ENCODE data around the gene THAP12.

The THAP12 gene

DNA sequence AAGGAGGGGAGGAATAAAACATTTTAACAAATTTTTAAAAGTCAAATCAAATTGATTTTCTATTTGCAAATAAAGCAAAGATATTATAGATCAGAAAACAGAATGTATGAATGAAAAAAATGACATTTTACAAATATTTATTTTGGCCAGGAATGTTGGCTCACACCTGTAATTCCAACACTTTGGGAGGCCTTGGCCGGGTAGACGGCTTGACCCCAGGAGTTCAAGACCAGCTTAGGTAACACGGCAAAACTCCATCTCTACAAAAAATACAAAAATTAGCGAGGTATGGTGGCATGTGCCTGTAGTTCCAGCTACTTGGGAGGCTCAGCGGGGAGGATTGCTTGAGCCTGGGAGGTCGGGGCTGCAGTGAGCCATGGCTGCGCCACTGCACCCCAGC, 18.2 kb downstream of the THAP12 start:
- no peak for FAIRE-seq
- no peak for DNase-seq (ENCODE audit: insufficient read length, low spot score)
- TF ChIP-seq SPI1 (IDR thresholded peaks at IDR 0.05; ENCODE audit: low read depth, low read length) (no peak), POLR2AphosphoS5 (IDR thresholded peaks at IDR 0.05; ENCODE audit: low read depth, low read length) (no peak), POU2F2 (IDR thresholded peaks at IDR 0.05; ENCODE audit: low read depth, low read length) (no peak), POLR2A (IDR thresholded peaks at IDR 0.05; ENCODE audit: low read depth, low read length) (no peak), TAF1 (IDR thresholded peaks at IDR 0.05; ENCODE audit: low read depth, low read length) (no peak)

DNA sequence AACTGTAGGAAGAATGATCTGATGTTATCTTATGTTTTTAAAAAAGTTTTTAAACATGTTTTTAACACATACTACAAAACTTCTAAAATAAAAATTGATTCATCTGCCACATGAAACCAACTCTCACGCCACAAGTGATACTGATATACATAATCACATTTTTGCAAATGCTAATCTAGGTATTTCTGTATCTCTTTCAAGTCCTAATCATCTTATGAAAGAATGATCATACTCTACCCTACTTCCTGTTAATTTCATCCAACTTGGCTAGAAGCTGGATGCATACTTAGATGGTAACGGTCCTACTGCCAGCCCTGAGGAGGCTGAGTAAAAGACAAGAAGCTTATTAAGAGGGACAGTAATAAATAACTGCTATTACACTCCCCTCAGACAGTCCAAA, 19.2 kb downstream of the THAP12 start:
- no peak for TF ChIP-seq PAX5 (IDR thresholded peaks at IDR 0.05; ENCODE audit: insufficient read depth, low read length, severe bottlenecking)
- no peak for TF ChIP-seq TAF1 (IDR thresholded peaks at IDR 0.05; ENCODE audit: low read depth, low read length)
- no peak for TF ChIP-seq POLR2AphosphoS5 (IDR thresholded peaks at IDR 0.05; ENCODE audit: low read depth, low read length)
- no peak for TF ChIP-seq SPI1 (IDR thresholded peaks at IDR 0.05; ENCODE audit: low read depth, low read length)
- no peak for TF ChIP-seq POU2F2 (IDR thresholded peaks at IDR 0.05; ENCODE audit: low read depth, low read length)
- no peak for TF ChIP-seq POLR2A (IDR thresholded peaks at IDR 0.05; ENCODE audit: low read depth, low read length)
- FAIRE-seq (no peak), DNase-seq (ENCODE audit: insufficient read length, low spot score) (no peak)

DNA sequence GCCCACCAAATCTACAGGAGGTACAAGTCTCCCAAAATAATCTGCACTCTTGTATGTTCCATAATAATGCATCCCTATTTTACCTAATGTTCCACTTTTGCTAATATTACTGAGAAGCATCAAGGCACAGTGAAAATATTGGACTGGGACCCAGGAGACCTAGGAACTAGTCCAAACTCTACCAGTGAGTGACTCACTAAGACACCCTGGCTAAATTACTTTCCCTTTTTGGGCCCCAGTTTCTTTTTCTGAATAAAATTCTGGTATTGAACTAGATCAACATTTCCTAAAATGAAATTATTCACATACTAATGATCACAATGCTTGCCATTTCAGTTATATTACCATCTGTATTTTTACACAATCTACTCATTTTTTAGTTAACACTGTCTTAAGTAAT, 19.6 kb downstream of the THAP12 start:
- FAIRE-seq (no peak), DNase-seq (ENCODE audit: insufficient read length, low spot score) (no peak)
- no peak for TF ChIP-seq TAF1 (IDR thresholded peaks at IDR 0.05; ENCODE audit: low read depth, low read length)
- no peak for TF ChIP-seq POLR2A (IDR thresholded peaks at IDR 0.05; ENCODE audit: low read depth, low read length)
- TF ChIP-seq POU2F2 (IDR thresholded peaks at IDR 0.05; ENCODE audit: low read depth, low read length), result no peak
- no peak for TF ChIP-seq PAX5 (IDR thresholded peaks at IDR 0.05; ENCODE audit: insufficient read depth, low read length, severe bottlenecking)
- TF ChIP-seq SPI1 (IDR thresholded peaks at IDR 0.05; ENCODE audit: low read depth, low read length), result no peak
- no peak for TF ChIP-seq POLR2AphosphoS5 (IDR thresholded peaks at IDR 0.05; ENCODE audit: low read depth, low read length)

DNA sequence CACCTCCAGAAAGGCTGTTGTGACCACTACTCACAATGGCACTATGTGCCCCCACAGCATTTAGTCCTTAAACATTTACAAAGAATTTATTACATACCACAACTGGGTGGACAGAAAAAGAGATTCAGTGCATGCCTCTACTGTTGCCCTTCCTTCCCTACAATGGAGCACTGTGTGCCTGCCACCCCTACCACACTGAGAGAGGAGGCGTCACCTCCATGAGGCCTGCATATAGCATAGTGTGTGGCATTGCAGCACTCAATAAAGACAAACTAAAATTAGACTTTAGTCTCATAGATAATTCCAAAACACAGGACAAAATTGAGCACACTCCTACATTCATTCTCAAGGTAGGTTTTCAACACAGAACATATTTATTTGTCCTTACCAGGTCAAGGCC, 25.8 kb downstream of the THAP12 start:
- DNase-seq (ENCODE audit: insufficient read length, low spot score) (no peak), FAIRE-seq (no peak)
- TF ChIP-seq PAX5 (IDR thresholded peaks at IDR 0.05; ENCODE audit: insufficient read depth, low read length, severe bottlenecking), result no peak
- TF ChIP-seq SPI1 (IDR thresholded peaks at IDR 0.05; ENCODE audit: low read depth, low read length), result no peak
- TF ChIP-seq POU2F2 (IDR thresholded peaks at IDR 0.05; ENCODE audit: low read depth, low read length), result no peak
- TF ChIP-seq POLR2A (IDR thresholded peaks at IDR 0.05; ENCODE audit: low read depth, low read length), result no peak
- TF ChIP-seq POLR2AphosphoS5 (IDR thresholded peaks at IDR 0.05; ENCODE audit: low read depth, low read length), result no peak
- TF ChIP-seq TAF1 (IDR thresholded peaks at IDR 0.05; ENCODE audit: low read depth, low read length), result no peak

DNA sequence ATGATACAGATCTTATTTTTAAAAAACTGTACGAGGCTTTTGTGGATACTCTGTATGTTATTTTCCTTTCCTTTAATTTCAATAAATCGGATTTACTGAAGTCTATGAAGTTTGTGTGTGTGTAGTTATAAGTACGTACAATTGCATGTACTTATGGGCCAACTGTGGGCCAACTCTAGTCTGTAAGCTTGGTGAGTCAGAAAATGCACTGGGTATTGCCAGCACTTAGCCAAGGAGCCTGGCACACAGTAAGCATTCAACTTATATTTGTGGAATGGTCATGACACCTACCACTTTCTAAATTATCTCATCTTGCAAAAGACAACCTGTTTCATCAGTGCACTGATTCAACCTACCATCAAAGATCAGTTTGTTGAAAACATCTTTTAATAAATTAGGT, 32.6 kb downstream of the THAP12 start:
- FAIRE-seq, result no peak
- no peak for DNase-seq (ENCODE audit: insufficient read length, low spot score)
- TF ChIP-seq SPI1 (IDR thresholded peaks at IDR 0.05; ENCODE audit: low read depth, low read length) (no peak), PAX5 (IDR thresholded peaks at IDR 0.05; ENCODE audit: insufficient read depth, low read length, severe bottlenecking) (no peak), POU2F2 (IDR thresholded peaks at IDR 0.05; ENCODE audit: low read depth, low read length) (no peak), TAF1 (IDR thresholded peaks at IDR 0.05; ENCODE audit: low read depth, low read length) (no peak), POLR2AphosphoS5 (IDR thresholded peaks at IDR 0.05; ENCODE audit: low read depth, low read length) (no peak)

- TF ChIP-seq POLR2AphosphoS5 (IDR thresholded peaks at IDR 0.05; ENCODE audit: low read depth, low read length) (no peak), PAX5 (IDR thresholded peaks at IDR 0.05; ENCODE audit: insufficient read depth, low read length, severe bottlenecking) (no peak), SPI1 (IDR thresholded peaks at IDR 0.05; ENCODE audit: low read depth, low read length) (no peak), TAF1 (IDR thresholded peaks at IDR 0.05; ENCODE audit: low read depth, low read length) (no peak), POLR2A (IDR thresholded peaks at IDR 0.05; ENCODE audit: low read depth, low read length) (no peak), POU2F2 (IDR thresholded peaks at IDR 0.05; ENCODE audit: low read depth, low read length) (no peak)
- FAIRE-seq (no peak), DNase-seq (ENCODE audit: insufficient read length, low spot score) (no peak)
Observed at GRCh38 chr11:76347466-76347865, 33.5 kb downstream of the THAP12 start.

DNA sequence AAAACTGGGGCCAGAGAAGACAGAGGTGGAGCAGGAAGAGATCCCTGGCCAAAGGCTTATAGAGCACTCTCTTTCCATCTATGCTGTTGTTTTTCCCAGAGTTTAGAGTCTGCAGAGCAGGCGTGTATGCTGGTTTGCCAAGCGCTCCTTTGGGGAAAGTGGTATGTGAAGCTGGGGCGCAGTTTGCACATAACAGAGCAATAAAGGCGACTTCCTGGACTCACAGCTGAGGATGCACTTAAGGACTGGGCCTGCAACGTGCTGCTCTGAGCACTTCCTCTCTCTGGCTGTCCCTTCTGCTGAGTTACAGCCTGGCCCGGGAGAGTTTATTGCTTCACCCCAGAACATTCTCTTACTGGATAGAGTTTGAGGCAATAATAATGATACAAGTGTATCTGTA, 41.7 kb downstream of the THAP12 start:
- no peak for DNase-seq (ENCODE audit: insufficient read length, low spot score)
- no peak for FAIRE-seq
- TF ChIP-seq POLR2A (IDR thresholded peaks at IDR 0.05; ENCODE audit: low read depth, low read length), result no peak
- peak; percentile 74 for TF ChIP-seq SPI1 (IDR thresholded peaks at IDR 0.05; ENCODE audit: low read depth, low read length)
- TF ChIP-seq TAF1 (IDR thresholded peaks at IDR 0.05; ENCODE audit: low read depth, low read length), result no peak

DNA sequence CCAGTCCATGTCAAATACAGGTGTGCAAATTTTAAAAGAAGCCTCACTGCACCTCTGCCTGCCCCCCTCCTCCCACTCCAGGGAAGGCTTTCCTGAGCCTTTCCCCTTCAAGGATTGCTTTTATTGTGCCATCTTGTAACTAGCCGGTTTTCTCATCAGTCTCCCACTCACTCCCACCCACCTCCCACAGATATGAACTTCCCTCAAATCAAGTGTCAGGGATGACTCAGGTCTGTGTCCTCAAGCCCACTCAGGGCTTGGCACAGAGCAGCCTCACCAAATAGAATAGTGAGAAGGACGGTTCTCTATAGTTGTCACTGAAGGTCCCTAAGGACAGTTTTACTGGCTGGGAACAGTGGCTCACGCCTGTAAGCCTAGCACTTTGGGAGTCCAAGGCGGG, 43.0 kb downstream of the THAP12 start:
- no peak for DNase-seq (ENCODE audit: insufficient read length, low spot score)
- no peak for TF ChIP-seq POLR2A (IDR thresholded peaks at IDR 0.05; ENCODE audit: low read depth, low read length)
- TF ChIP-seq PAX5 (IDR thresholded peaks at IDR 0.05; ENCODE audit: insufficient read depth, low read length, severe bottlenecking), result no peak
- TF ChIP-seq POLR2AphosphoS5 (IDR thresholded peaks at IDR 0.05; ENCODE audit: low read depth, low read length), result no peak
- TF ChIP-seq TAF1 (IDR thresholded peaks at IDR 0.05; ENCODE audit: low read depth, low read length), result no peak
- no peak for TF ChIP-seq POU2F2 (IDR thresholded peaks at IDR 0.05; ENCODE audit: low read depth, low read length)
- no peak for TF ChIP-seq SPI1 (IDR thresholded peaks at IDR 0.05; ENCODE audit: low read depth, low read length)
- no peak for FAIRE-seq

DNA sequence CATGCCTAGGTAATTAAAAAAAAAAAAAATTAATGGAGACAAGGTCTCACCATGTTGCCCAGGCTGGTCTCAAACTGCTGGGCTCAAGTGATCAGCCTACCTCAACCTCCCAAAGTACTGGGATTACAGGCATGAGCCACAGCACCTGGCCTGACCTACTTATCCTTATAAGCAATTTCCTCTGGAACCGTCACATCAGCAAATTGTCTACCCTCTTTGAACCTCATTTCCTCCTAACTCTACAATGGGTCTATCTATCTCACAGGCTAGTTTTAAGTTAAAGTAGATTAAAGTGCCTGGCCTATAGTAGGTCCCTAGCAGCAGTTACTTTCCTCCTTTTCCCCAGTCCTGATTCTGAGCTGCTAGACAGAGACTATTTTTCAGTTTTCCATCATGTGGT, 43.5 kb downstream of the THAP12 start:
- TF ChIP-seq SPI1 (IDR thresholded peaks at IDR 0.05; ENCODE audit: low read depth, low read length) (no peak), POU2F2 (IDR thresholded peaks at IDR 0.05; ENCODE audit: low read depth, low read length) (no peak), PAX5 (IDR thresholded peaks at IDR 0.05; ENCODE audit: insufficient read depth, low read length, severe bottlenecking) (no peak), TAF1 (IDR thresholded peaks at IDR 0.05; ENCODE audit: low read depth, low read length) (no peak), POLR2A (IDR thresholded peaks at IDR 0.05; ENCODE audit: low read depth, low read length) (no peak), POLR2AphosphoS5 (IDR thresholded peaks at IDR 0.05; ENCODE audit: low read depth, low read length) (no peak)
- FAIRE-seq (no peak), DNase-seq (ENCODE audit: insufficient read length, low spot score) (no peak)

- DNase-seq (ENCODE audit: insufficient read length, low spot score) (no peak), FAIRE-seq (no peak)
- TF ChIP-seq POU2F2 (IDR thresholded peaks at IDR 0.05; ENCODE audit: low read depth, low read length) (no peak), POLR2A (IDR thresholded peaks at IDR 0.05; ENCODE audit: low read depth, low read length) (no peak), POLR2AphosphoS5 (IDR thresholded peaks at IDR 0.05; ENCODE audit: low read depth, low read length) (no peak), TAF1 (IDR thresholded peaks at IDR 0.05; ENCODE audit: low read depth, low read length) (no peak), PAX5 (IDR thresholded peaks at IDR 0.05; ENCODE audit: insufficient read depth, low read length, severe bottlenecking) (no peak), SPI1 (IDR thresholded peaks at IDR 0.05; ENCODE audit: low read depth, low read length) (no peak)
Observed at GRCh38 chr11:76336597-76336996, 44.3 kb downstream of the THAP12 start.

All from GM12891 (cell line).